Stimulated activated naive CD8-positive, alpha-beta T cell treated with anti-CD3 and anti-CD28 coated beads, Interleukin-15, amount 100 ng/mL, for 72 hours (primary cell): ENCODE results near the gene EWSR1.
"Not testable (repeated sequence)": the region's sequence is repeated elsewhere in the genome, so short reads cannot be mapped to it uniquely, and the experiment has no call there.

ENCODE experiments used
- ATAC-seq: fragments of 150-1000 bp; cut with Tn5 transposase; 2 replicates; pipeline ENCODE4 v1.10.0; 2021; ENCODE audit warnings: mild to moderate bottlenecking, moderate library complexity
- DNase-seq, 2 donors: peaks; one replicate each; pipeline ENCODE4 v3.0.0; 2021 to 2022
- H3K27ac Mint-ChIP-seq, 2 donors: one replicate each; pipeline ENCODE4 v1.8.0; 2022; ENCODE audit warnings: mild to moderate bottlenecking in 2 of 2, mixed read lengths in 2 of 2, moderate library complexity in 2 of 2
- H3K27me3 Mint-ChIP-seq: one replicate; pipeline ENCODE4 v1.8.0; 2022; ENCODE audit warnings: mixed read lengths
- H3K4me1 Mint-ChIP-seq: one replicate; pipeline ENCODE4 v1.8.0; 2022; ENCODE audit warnings: mild to moderate bottlenecking, mixed read lengths
- H3K4me3 Mint-ChIP-seq, 2 donors: one replicate each; pipeline ENCODE4 v1.8.0; 2022; ENCODE audit warnings: mild to moderate bottlenecking in 2 of 2, mixed read lengths in 2 of 2, moderate library complexity in 1 of 2
- H3K9me3 Mint-ChIP-seq, 2 donors: one replicate each; pipeline ENCODE4 v1.8.0; 2022; ENCODE audit warnings: mixed read lengths in 2 of 2

EWSR1 gene

DNA sequence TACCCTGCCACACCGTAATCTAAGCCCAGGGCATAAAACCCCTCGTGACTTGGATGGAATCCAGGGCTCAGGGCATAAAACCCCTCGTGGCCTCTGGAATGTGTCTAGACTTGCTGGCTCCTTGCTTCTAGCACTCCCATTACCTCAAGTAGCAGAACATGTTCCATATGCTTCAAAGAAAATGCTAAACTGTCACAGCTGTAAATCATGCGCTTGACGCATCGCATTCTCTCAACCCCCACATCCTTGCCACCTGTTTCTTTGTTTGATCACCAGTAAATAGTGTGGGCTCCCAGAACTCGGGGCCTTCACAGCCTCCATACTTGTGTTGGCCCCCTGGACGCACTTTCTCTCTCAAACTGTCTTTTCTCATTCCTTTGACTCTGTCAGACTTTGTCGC is 27.6 kb upstream of the EWSR1 start:
- H3K27ac Mint-ChIP-seq, H3K4me3 Mint-ChIP-seq, ATAC-seq, H3K4me1 Mint-ChIP-seq, DNase-seq: not testable (repeated sequence)
- Mint-ChIP-seq H3K27me3 (peaks cover 36% of the 10 kb centered on the region), H3K9me3 (peaks cover 21 to 36% of the 10 kb centered on the region in 2 donors)

DNA sequence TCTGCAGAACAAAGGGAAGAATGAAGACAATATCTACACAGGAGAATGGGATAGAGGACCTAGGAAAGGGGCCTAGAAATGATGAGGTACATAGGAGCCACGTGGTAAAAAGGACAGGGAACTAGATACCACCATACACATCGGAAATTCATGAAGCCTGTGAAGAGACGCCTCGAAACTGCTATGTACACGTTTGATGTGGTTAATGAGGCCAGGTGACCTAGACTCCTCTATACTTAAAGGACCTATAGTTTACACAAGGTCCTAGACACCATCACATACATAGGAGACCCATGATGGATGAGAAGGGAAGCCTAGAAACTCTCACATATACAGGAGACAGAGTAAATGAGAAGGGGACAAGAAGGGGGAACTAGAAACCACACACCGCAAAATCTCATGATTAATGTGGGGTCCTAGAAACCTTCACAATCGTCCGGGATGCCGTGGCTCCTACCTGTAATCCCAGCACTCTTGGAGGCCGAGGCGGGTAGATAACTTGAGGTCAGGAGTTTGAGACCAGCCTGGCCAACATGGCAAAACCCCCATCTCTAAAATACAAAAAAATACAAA is 24.1 kb upstream of the EWSR1 start:
- DNase-seq, result no peak
- no peak for ATAC-seq
- peaks cover 18 to 32% of the 10 kb centered on the region in 2 donors for H3K9me3 Mint-ChIP-seq
- peaks cover 9% of the 10 kb centered on the region for H3K4me1 Mint-ChIP-seq
- peak overlapping the region in 1 of 2 donors; percentile 25 for H3K27ac Mint-ChIP-seq
- no peak overlapping the region for H3K4me3 Mint-ChIP-seq
- peaks cover 38% of the 10 kb centered on the region for H3K27me3 Mint-ChIP-seq

DNA sequence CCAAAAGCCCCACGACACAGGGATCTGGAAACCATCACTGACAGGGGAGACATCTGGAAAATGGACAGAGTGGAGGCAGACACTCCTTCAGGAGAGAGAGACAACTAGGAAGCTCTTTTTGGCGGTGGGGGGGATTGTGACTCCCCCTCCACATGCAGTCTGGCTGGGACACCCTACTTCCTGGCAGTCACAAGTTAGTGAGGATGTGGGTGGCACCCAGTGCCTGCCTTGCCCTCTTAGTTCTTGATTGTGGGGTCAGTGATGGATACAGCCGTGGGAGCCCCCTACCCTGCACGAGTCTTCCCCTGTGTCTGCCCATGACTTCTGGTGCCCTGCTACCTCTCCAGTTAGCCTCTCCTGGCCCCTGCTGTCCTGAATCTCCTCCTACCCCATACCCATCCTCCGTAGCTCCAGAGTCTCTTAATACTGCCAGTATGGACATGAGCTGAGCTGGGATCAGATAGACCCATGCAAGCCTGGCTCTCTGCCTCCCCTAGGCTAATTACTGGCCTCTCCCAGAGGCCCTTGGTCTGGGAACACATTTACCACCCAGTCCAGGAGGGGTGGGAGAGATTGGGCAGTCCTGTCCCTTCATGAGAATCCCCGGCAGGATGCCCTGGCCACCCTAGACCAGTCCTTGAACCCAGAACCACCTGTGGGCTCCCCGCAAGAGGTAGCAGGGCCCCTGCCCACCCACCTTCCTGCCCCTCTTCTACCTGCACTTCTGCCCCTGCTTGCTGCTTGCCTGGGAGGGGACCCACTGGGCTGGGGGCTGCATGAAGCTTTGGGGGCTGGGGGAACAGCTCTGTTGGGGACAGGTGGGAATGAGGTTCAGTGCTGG is 23.1 kb upstream of the EWSR1 start:
- H3K27ac Mint-ChIP-seq, result no peak overlapping the region

DNA sequence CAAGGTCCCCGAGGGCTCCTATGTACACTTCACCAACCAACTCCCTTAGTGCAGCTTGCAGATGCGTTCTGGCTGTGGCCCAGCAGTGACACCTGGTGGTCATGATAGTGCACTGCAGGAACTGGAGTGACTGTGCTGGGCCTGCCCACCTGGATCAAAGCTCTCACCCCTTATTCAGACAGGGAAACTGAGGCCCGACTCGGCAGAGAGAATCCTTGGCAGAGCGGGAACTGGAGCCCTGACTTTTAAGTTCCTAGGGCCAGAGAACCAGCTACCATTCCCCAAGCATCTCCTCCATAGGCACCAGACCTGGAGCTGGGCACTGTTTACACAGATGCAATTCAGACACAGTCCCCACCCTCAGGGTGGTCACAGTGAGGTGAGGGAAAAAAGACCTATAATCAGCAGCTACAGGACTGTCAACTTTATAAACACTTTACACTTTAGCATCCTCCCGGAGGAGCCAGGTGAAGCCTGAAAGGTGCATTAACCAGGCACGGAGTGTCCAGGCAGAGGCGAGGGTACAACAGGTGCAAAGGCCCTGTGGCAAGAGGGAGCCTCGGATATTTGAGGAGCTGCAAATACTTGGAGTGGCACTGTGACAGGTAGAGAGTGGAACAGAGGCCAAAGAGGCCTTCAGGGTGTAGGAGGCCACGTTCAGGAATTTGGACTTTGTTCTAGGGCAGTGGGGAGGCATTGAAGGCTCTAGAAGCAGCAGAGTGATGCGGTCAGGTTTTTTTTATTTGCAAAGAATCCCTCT is 22.3 kb upstream of the EWSR1 start:
- peak; percentile 64 to 73 for DNase-seq
- H3K4me1 Mint-ChIP-seq, result peaks cover 9% of the 10 kb centered on the region

More for the DNA sequence above, 23.1 kb upstream of the EWSR1 start:
- peak; percentile 20 for ATAC-seq
- no peak overlapping the region for H3K4me3 Mint-ChIP-seq
- DNase-seq, result no peak
- peaks cover 12 to 22% of the 10 kb centered on the region in 2 donors for H3K9me3 Mint-ChIP-seq
- peaks cover 9% of the 10 kb centered on the region for H3K4me1 Mint-ChIP-seq
- H3K27me3 Mint-ChIP-seq, result peaks cover 34% of the 10 kb centered on the region

DNA sequence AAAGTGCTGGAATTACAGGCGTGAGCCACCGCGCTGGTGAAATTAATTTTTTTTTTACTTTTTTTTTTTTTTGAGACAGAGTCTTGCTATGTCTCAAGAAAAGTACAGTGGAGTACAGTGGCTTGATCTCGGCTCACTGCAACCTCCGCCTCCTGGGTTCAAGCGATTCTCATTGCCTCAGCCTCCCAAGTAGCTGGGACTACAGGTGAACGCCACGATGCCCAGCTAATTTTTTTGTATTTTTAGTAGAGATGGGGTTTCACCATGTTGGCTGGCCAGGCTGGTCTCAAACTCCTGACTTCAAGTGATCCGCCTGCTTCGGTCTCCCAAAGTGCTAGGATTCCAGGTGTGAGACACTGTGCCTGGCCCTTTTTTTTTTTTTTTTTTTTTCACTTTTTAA is 20.2 kb upstream of the EWSR1 start:
- not testable (repeated sequence) for ATAC-seq, H3K4me1 Mint-ChIP-seq

More for the DNA sequence above, 22.3 kb upstream of the EWSR1 start:
- H3K27ac Mint-ChIP-seq, result no peak overlapping the region
- no peak overlapping the region for H3K4me3 Mint-ChIP-seq
- peak; percentile 93 for ATAC-seq
- peaks cover 30% of the 10 kb centered on the region for H3K27me3 Mint-ChIP-seq
- peaks cover 12 to 14% of the 10 kb centered on the region in 2 donors for H3K9me3 Mint-ChIP-seq

DNA sequence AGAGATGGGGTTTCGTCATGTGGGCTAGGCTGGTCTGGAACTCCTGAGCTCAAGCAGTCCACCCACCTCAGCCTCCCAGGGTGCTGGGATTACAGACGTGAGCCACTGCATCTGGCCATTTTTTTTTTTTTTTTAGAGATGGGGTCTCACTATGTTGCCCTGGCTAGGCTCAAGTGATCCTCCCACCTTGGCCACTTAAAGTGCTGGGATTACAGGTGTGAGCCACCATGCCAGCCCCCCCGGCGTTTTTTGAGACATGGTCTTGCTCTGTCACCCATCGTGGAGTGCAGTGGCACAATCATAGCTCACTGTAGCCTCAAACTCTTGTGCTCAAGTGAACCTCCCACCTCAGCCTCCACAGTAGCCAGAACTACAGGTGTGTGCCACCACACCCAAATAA is 16.8 kb upstream of the EWSR1 start:
- H3K27ac Mint-ChIP-seq, result no peak overlapping the region
- no peak for ATAC-seq
- H3K4me1 Mint-ChIP-seq, result no peaks in the 10 kb centered on the region
- H3K9me3 Mint-ChIP-seq, result no peaks in the 10 kb centered on the region
- no peak overlapping the region for H3K4me3 Mint-ChIP-seq
- no peak for DNase-seq
- peaks cover 8% of the 10 kb centered on the region for H3K27me3 Mint-ChIP-seq

More for the DNA sequence above, 20.2 kb upstream of the EWSR1 start:
- not testable (repeated sequence) for H3K9me3 Mint-ChIP-seq, H3K4me3 Mint-ChIP-seq, H3K27ac Mint-ChIP-seq, DNase-seq
- H3K27me3 Mint-ChIP-seq, result peaks cover 35% of the 10 kb centered on the region

DNA sequence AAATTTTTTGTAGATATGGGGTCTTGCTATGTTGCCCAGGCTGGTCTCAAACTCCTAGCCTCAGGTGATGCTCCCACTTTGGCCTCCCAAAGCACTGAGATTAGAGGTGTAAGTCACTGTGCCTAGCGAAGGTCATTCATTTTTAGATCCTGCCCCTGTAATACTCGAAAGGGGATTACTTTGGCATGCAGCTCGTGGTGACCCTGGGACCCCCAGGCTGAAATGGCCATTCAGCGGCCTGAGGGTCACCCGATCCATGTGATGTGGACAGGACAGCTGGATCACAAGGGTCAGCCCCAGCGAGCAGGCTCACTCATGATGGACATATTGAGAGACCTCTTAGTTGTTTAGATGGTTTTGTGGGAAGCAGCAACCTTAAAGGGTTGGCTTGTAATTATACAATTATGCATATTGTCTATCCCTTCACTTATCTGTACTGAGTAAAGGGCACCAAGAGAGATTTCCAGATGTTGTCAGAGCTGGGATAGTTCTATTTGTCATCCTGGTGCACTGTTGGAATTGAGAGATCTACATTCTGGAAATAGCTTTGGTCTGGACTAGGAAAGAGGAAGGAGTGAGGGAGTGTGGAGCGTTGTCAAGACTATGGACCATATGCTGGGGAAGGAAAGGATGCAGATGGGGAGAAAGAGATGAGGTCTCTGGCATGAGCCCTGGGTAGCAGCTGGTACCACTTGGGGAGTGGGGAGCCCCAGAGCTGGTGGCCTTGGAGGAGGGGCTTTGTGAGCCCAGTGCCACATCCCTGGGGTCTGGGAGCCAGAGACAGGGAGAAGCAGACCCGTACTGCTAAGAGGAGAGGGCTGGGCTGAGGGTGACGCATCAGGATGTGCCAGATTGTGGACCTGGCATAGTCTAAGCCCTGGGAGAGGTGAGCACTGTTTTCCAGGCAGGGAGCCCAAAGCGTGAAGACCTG is 15.8 kb upstream of the EWSR1 start:
- no peaks in the 10 kb centered on the region for H3K9me3 Mint-ChIP-seq
- no peak for DNase-seq
- no peak overlapping the region for H3K27ac Mint-ChIP-seq
- H3K4me1 Mint-ChIP-seq, result no peaks in the 10 kb centered on the region
- no peak overlapping the region for H3K4me3 Mint-ChIP-seq
- peaks cover 8% of the 10 kb centered on the region for H3K27me3 Mint-ChIP-seq
- no peak for ATAC-seq

DNA sequence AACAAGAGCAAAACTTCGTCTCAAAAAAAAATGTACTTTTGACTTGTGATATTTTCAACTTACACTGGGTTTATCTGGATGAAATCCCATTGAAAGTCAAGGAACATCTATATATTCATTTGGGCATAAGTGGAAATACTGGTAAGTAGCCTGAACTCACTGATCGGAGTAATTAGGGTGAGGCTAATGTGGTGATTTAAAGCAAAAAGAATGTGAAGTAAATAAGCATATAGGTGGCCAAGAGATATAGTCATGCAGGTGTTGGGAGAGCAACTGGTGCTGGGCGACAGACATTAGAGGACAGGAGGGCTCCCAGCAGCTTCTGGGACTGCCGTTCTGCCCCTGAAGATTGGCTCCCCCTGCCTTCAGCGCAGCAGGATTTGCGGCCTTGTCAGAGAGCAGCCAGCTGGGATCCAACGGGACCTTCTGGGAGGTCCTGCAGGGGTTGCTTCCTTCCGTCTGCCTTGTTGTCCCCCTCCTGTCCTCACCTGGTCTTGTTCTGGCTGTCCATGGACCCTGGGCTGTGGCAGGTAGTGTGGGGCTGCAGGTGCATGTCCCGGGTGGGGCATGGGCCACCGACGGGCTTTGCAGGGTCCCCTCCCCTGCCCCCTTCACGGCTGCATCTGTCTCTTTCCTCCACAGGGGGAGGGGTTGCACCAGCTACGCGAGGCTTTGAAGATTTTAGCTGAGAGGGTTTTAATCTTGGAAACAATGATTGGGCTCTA is 14.3 kb upstream of the EWSR1 start:
- DNase-seq (no peak), ATAC-seq (no peak)
- peak overlapping the region in 1 of 2 donors; percentile 55 for H3K27ac Mint-ChIP-seq
- H3K9me3 Mint-ChIP-seq, result no peaks in the 10 kb centered on the region
- peaks cover 8% of the 10 kb centered on the region for H3K27me3 Mint-ChIP-seq
- H3K4me1 Mint-ChIP-seq, result no peaks in the 10 kb centered on the region
- no peak overlapping the region for H3K4me3 Mint-ChIP-seq

DNA sequence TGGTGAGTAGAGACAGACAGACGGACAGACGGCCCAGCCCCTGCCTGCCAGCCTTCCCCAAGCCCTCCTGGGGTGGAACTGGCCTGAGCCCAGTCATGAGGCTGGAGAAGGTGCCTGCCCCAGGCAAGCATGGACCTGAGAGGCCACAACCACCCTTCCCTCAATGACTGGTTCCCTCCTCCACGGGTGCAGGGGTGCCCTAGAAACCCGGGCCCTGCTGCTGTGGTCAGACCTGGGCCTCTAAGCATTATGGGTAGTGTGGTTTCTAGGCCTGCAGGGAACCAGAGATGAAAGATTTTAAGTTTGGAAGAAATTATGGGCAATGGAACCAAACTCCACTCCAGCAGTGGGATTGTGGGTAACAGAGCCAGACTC is 13.8 kb upstream of the EWSR1 start:
- no peaks in the 10 kb centered on the region for H3K9me3 Mint-ChIP-seq
- ATAC-seq (no peak), DNase-seq (no peak)
- H3K4me1 Mint-ChIP-seq, result no peaks in the 10 kb centered on the region
- peaks cover 8% of the 10 kb centered on the region for H3K27me3 Mint-ChIP-seq
- no peak overlapping the region for H3K4me3 Mint-ChIP-seq
- H3K27ac Mint-ChIP-seq, result peak overlapping the region in 1 of 2 donors; percentile 42

DNA sequence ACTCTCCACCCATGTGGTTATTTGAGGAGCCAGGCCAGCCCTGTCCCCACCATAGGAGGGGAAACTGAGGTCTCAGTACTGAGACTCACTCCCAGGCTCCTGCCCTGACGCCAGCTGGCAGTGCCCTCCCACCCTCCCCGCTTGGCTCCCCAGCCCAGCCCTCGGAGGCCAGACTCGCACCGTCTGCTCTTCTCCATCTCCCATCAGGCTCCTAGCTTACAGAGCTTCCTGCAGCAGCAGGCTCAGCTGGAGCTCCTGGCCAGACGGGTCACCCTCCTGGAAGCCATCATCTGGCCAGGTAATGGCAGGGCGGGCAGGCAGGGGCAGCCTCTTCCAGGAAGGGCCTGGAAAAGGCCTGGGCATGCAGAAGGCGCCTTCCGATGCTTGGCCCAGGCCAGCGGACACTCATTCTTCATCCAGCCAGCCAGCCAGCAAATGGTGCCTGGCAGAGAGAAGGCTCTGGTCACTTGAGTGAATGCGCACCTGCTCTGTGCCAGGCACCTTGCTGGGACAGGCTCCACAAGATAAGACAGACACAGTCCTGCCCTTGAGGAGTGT is 12.9 kb upstream of the EWSR1 start:
- Mint-ChIP-seq H3K4me1 (no peaks in the 10 kb centered on the region), H3K4me3 (no peak overlapping the region), H3K9me3 (no peaks in the 10 kb centered on the region), H3K27me3 (peaks cover 8% of the 10 kb centered on the region), H3K27ac (no peak overlapping the region)
- DNase-seq, result no peak
- ATAC-seq, result no peak

DNA sequence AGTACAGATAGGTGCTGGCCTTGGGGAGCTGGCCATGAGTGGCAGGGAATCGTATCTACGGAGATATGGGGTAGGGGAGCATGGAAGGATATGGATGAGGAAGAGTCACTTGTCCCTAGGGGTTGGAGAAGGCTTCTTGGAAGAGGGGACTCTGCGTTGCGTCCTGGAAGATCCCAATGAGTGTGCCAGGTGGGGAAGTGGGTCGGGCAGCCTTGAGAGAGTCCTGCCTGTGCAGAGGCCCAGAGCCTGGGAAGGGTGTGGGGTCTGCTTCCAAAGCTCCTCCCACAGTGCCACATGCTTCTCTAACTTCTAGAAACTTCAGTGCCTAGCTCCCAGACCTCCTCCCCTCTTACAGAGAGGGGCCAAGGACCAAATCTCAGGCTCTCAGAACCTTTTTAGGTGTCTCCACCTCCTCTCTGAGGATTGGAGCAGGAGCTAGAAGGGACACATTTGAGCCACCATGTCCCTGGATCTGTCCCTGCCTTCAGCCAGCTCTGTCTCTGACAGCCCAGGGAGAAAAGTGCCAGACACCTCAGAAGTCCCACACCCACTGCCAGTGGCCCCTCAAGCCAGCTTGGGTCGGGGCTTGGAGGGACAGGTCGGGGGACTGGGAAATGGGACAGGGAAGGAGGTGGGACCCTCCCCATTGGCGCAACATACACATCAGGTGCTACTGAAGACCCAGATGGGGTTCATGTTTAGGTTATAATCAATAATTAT is 11.3 kb upstream of the EWSR1 start:
- Mint-ChIP-seq H3K9me3 (no peaks in the 10 kb centered on the region), H3K27me3 (peaks cover 8% of the 10 kb centered on the region), H3K4me1 (no peaks in the 10 kb centered on the region), H3K27ac (peak overlapping the region in 1 of 2 donors; percentile 42), H3K4me3 (no peak overlapping the region)
- DNase-seq (no peak), ATAC-seq (no peak)

DNA sequence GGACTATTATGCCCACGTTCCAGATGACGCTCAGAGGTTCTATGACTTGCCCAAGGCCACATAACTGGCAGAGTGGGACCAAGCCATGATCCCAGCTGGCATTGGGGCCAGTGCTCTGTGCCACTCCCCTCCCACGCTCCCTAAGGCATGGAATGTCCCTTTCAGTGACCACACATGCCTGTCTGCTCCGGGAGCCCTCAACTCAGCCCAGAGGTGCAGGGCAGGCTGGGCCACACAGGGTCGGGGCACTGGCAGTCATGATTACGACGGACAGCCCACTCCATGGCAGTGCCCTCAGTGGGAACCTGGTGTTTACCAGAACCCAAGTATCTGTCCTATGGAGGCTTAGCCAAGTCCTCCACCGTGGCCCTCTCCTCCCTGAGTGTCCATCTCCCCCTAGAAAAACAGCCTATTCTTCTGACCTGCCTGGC is 10.3 kb upstream of the EWSR1 start:
- H3K9me3 Mint-ChIP-seq, result no peaks in the 10 kb centered on the region
- no peak overlapping the region for H3K27ac Mint-ChIP-seq
- DNase-seq (no peak), ATAC-seq (no peak)
- no peaks in the 10 kb centered on the region for H3K27me3 Mint-ChIP-seq
- H3K4me3 Mint-ChIP-seq, result no peak overlapping the region
- no peaks in the 10 kb centered on the region for H3K4me1 Mint-ChIP-seq

DNA sequence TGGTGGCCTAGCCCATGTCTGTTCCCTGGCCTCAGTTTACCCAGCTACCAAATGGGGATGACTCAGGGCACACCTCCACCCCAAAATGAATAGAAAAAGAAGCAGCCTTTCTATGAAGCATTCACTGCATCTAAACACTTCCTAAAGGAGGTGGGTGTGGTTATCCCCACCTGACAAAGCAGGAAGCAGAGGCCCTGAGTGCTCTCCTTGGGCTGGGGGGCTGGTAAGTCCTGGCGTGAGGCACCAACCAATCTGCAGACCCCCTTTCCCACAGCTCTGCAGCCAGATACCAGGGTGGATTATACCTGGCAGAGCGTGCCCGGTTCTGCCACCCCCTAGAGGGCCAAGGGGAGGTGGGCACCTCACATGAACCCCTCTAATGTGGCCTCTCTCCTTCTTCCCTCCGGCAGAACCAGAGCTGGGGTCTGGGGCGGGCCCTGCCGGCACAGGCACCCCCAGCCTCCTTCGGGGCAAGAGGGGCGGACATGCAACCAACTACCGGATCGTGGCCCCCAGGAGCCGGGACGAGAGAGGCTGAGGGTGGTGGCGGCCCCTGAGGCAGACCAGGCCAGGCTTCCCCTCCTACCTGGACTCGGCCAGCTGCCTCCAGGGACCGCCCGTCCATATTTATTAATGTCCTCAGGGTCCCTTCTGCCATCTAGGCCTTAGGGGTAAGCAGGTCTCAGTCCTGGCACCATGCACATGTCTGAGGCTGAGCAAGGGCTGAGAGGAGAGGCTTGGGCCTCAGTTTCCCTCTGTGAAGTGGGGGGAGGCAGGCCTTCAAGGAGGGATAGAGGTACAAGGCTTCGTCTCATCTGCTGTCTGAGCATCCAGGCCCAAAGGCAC is 9.4 kb upstream of the EWSR1 start:
- no peak for DNase-seq

More for the DNA sequence above, 9.4 kb upstream of the EWSR1 start:
- no peak overlapping the region for H3K4me3 Mint-ChIP-seq
- no peak for ATAC-seq
- no peaks in the 10 kb centered on the region for H3K27me3 Mint-ChIP-seq
- no peaks in the 10 kb centered on the region for H3K9me3 Mint-ChIP-seq
- no peak overlapping the region for H3K27ac Mint-ChIP-seq
- H3K4me1 Mint-ChIP-seq, result no peaks in the 10 kb centered on the region
